GM06990 (cell line): ENCODE results near the gene DKKL1.

Experiments
- DNase-seq: peaks from one replicate; pipeline ENCODE4 v3.0.0-alpha.2; 2011; ENCODE audit not compliant: insufficient read length; ENCODE audit errors: extremely low read depth
- H3K27me3 ChIP-seq: replicated peaks from 2 replicates; pipeline ENCODE4 v1.6.0; 2011; ENCODE audit warnings: low read length; ENCODE audit not compliant: control insufficient read depth, insufficient read depth
- H3K36me3 ChIP-seq: 2 replicates; pipeline ENCODE4 v1.5.1; 2011; ENCODE audit warnings: low read length; ENCODE audit not compliant: control insufficient read depth, insufficient read depth
- H3K4me3 ChIP-seq: replicated peaks from 2 replicates; pipeline ENCODE4 v1.5.1; 2011; ENCODE audit warnings: low read depth, mild to moderate bottlenecking, control low read depth, low read length
- CTCF ChIP-seq: IDR thresholded peaks from 2 replicates; pipeline ENCODE4 v1.5.1; 2011; ENCODE audit warnings: low read length, control low read depth, mild to moderate bottlenecking, inconsistent platforms; ENCODE audit not compliant: insufficient read depth, poor library complexity, severe bottlenecking

Gene DKKL1

DNA sequence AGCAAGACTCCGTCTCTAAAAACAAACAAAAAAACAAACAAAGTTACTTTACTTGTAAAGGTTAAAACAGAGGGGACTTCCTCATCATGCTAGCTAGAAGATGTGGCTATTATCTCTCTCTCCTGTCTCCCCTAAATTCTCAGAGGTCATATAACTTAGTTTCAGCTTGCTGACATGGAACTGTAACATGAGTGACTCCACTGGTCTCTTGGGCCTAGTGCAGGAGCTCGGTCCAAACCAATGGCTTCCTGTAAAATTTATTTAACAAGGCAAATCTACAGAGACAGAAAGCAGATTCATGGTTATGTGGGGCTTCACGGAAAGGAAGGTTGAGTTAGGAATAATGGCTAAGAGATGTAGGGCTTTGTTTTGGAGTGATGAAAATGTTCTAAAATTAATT lies 14.8 kb downstream of the DKKL1 start:
- H3K36me3 ChIP-seq = no peaks in the 10 kb centered on the region
- no peak overlapping the region for H3K4me3 ChIP-seq
- TF ChIP-seq CTCF = no peak
- no peak for DNase-seq
- no peaks in the 10 kb centered on the region for H3K27me3 ChIP-seq

GRCh38 chr19:49380391-49380790 lies 16.7 kb downstream of the DKKL1 start:
- no peak for DNase-seq
- no peak for TF ChIP-seq CTCF
- Histone ChIP-seq H3K27me3 (no peaks in the 10 kb centered on the region), H3K4me3 (no peak overlapping the region), H3K36me3 (no peaks in the 10 kb centered on the region)

DNA sequence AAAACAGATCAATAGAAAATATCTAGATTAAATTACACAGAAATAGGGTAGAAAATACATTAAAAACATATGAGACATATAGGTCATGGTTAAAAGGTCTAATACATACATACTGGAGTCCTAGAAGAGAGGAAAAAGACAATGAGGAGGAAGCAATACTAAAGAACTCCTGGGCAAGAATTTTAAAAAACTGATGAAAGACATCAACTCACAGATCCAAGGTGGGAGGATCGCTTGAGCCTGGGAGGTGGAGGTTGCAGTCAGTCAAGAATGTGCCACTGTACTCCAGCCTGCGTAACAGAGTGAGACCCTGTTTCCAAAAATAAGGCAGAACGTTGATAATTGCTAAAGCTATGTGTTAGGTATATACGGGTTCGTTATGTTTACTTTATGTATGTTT lies 19.0 kb downstream of the DKKL1 start:
- H3K4me3 ChIP-seq = no peak overlapping the region
- H3K27me3 ChIP-seq = no peaks in the 10 kb centered on the region
- no peaks in the 10 kb centered on the region for H3K36me3 ChIP-seq
- TF ChIP-seq CTCF = no peak
- DNase-seq = no peak

- no peak for TF ChIP-seq CTCF
- H3K36me3 ChIP-seq = no peaks in the 10 kb centered on the region
- DNase-seq = no peak
- H3K27me3 ChIP-seq = no peaks in the 10 kb centered on the region
- no peak overlapping the region for H3K4me3 ChIP-seq
Measured at GRCh38 chr19:49383599-49383998, 19.9 kb downstream of the DKKL1 start.

GRCh38 chr19:49387936-49388372 lies 24.3 kb downstream of the DKKL1 start, which contains the start of gene KASH5:
Gene KASH5 (plus strand): TSS chr19:49388249. CDS start chr19:49390884, 2,635 bp downstream.
- Histone ChIP-seq H3K4me3 (peak within 1 kb of the TSS; percentile 33), H3K27me3 (no peaks in the 10 kb centered on the region), H3K36me3 (no peaks in the 10 kb centered on the region)
- no peak for TF ChIP-seq CTCF
- DNase-seq = peak; percentile 96

- H3K27me3 ChIP-seq = no peaks in the 10 kb centered on the region
- H3K4me3 ChIP-seq = no peak overlapping the region
- no peak for DNase-seq
- no peak for TF ChIP-seq CTCF
- H3K36me3 ChIP-seq = no peaks in the 10 kb centered on the region
Measured at GRCh38 chr19:49389406-49389805, 25.7 kb downstream of the DKKL1 start.
